GM10248 (cell line): ENCODE data around the gene KCTD20.

Experiments
- CTCF ChIA-PET: fragments of 300-600 bp; sonication (Branson Sonifier 250); formaldehyde crosslinking; extraction: SDS; loops from one replicate; lab custom pipeline; 2021; ENCODE audit warnings: antibody characterized with exemption; lab: Yijun Ruan, JAX
- POLR2A ChIA-PET: fragments of 350-650 bp; sonication (Branson Sonifier 250); formaldehyde crosslinking; extraction: SDS; loops from one replicate; lab custom pipeline; 2020; ENCODE audit warnings: antibody characterized with exemption; lab: Yijun Ruan, JAX
- DNase-seq: peaks from one replicate; pipeline ENCODE4 v3.0.0; 2012; ENCODE audit errors: extremely low spot score
- CTCF ChIP-seq: IDR thresholded peaks from 2 replicates; pipeline ENCODE4 v1.5.1; 2012; ENCODE audit warnings: mild to moderate bottlenecking, low read depth; ENCODE audit errors: extremely low read depth, missing control alignments, control extremely low read depth

KCTD20 gene

DNA sequence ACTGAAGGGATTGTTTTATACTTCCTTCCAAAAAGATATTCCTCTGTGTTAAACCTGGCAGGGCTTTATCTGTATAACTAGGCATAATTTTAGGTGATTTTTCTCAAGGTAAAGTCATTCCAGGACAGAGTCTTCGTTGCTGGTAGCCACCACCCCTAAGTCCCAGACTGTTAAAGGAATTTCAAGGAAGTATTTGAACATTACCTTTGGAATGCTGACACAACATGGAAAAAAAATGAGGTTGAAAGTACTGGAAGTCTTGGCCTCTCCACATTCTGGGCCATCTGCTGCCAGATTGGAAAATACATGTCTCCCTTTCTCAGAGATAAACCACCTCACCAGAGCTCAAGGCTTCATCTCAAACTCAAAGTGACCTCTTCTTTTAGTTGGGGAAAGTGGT lies 28.3 kb upstream of the KCTD20 start:
- DNase-seq: no peak
- TF ChIP-seq CTCF: no peak
- POLR2A ChIA-PET: no interaction called here
- CTCF ChIA-PET: interaction anchor here (1.0 to 1.2 kb wide), 2 partner anchors 11 to 14 kb away, joined by 3 to 4 read pairs; no protein-coding TSS in a partner anchor

- TF ChIP-seq CTCF: no peak
- CTCF ChIA-PET: interaction anchor here (0.7 to 1.0 kb wide), 2 partner anchors 22 to 101 kb away, joined by 3 read pairs; no protein-coding TSS in a partner anchor
- POLR2A ChIA-PET: no interaction called here
- no peak for DNase-seq
Observed at GRCh38 chr6:36418558-36418957, 24.2 kb upstream of the KCTD20 start.

GRCh38 chr6:36419310-36419709 lies 23.5 kb upstream of the KCTD20 start:
- ChIA-PET POLR2A (no interaction called here), CTCF (interaction anchor here (0.7 kb wide), 1 partner anchor 9 kb away, joined by 3 read pairs; no protein-coding TSS in a partner anchor)
- no peak for TF ChIP-seq CTCF
- DNase-seq: no peak

GRCh38 chr6:36422714-36423100 lies 20.1 kb upstream of the KCTD20 start:
- ChIA-PET CTCF (interaction anchor here (0.9 to 2.4 kb wide), 18 partner anchors 10 to 336 kb away, joined by 3 to 13 read pairs (median 5); partner anchors contain the start of gene KCTD20), POLR2A (interaction anchor here (1.2 to 1.4 kb wide), 2 partner anchors 173 to 188 kb away, joined by 5 read pairs; no protein-coding TSS in a partner anchor)
- no peak for TF ChIP-seq CTCF
- no peak for DNase-seq

GRCh38 chr6:36423101-36423824 lies 19.5 kb upstream of the KCTD20 start:
- CTCF ChIA-PET: interaction anchor here (0.8 to 2.4 kb wide), 21 partner anchors 9 to 336 kb away, joined by 3 to 13 read pairs (median 4); partner anchors contain the start of gene KCTD20

GRCh38 chr6:36426622-36427021 lies 16.2 kb upstream of the KCTD20 start:
- no peak for TF ChIP-seq CTCF
- no peak for DNase-seq
- POLR2A ChIA-PET: no interaction called here
- CTCF ChIA-PET: no interaction called here

More at GRCh38 chr6:36423101-36423824, 19.5 kb upstream of the KCTD20 start:
- peak; percentile 75 for TF ChIP-seq CTCF
- POLR2A ChIA-PET: interaction anchor here (1.2 to 1.4 kb wide), 2 partner anchors 172 to 187 kb away, joined by 5 read pairs; no protein-coding TSS in a partner anchor
- peak; percentile 97 for DNase-seq
